ENCODE results near the gene DNAI2. TPM values are rescaled to one million over a fixed set of nuclear protein-coding genes. Genes with fewer than 3 reads are reported as not detected.

Gene DNAI2
- total and polyA plus RNA-seq, 4 donors: 0.69 to 7.4 (median 5.9) TPM

DNA sequence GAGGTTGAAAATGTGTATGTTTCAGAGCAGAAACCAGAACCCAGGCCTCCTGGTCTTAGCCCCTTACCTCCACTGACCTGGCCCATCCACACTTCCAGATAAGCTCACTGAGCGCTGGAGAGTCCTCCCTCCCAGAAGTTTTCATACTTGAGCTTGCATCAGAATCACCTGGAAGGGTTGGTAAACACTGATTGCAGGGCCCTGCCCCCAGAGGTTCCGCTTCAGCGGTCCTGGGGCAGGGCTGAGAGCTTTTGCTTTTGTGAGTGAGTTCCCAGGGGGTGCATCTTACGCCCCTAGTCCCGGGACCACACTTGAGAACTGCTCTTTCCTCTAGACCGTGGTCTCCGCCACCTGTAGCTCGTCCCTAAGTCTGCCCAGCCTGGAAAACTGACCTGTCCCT lies 40.1 kb upstream of the DNAI2 start:
- 78% methylated on average over 8 of the region's 8 CpGs for WGBS (ENCODE audit: insufficient coverage)

GRCh38 chr17:74234486-74234885 lies 39.5 kb upstream of the DNAI2 start:
- H3K4me1 ChIP-seq (ENCODE audit: control insufficient read depth, insufficient read depth, low read length): peaks cover 47% of the 10 kb centered on the region
- WGBS (ENCODE audit: insufficient coverage): no CpG with 5 or more reads among the region's 1 CpG
- no peak overlapping the region for H3K4me3 ChIP-seq (ENCODE audit: low read depth, low read length)
- no peaks in the 10 kb centered on the region for H3K9me3 ChIP-seq (ENCODE audit: control insufficient read depth, insufficient read depth, low read length)
- H3K36me3 ChIP-seq (ENCODE audit: control insufficient read depth, insufficient read depth, low read length): peaks cover 68% of the 10 kb centered on the region
- H3K27ac ChIP-seq (ENCODE audit: low read depth, low read length): peak overlapping the region; percentile 79
- no peaks in the 10 kb centered on the region for H3K27me3 ChIP-seq (ENCODE audit: control insufficient read depth, insufficient read depth, low read length)
- DNase-seq (ENCODE audit: low read depth in 4 of 6, low spot score in 6 of 6): no peak

More for the DNA sequence above, 40.1 kb upstream of the DNAI2 start:
- H3K27me3 ChIP-seq (ENCODE audit: control insufficient read depth, insufficient read depth, low read length): no peaks in the 10 kb centered on the region
- H3K36me3 ChIP-seq (ENCODE audit: control insufficient read depth, insufficient read depth, low read length): peaks cover 63% of the 10 kb centered on the region
- no peaks in the 10 kb centered on the region for H3K9me3 ChIP-seq (ENCODE audit: control insufficient read depth, insufficient read depth, low read length)
- peaks cover 42% of the 10 kb centered on the region for H3K4me1 ChIP-seq (ENCODE audit: control insufficient read depth, insufficient read depth, low read length)
- peak overlapping the region; percentile 57 for H3K27ac ChIP-seq (ENCODE audit: low read depth, low read length)
- no peak for DNase-seq (ENCODE audit: low read depth in 4 of 6, low spot score in 6 of 6)
- H3K4me3 ChIP-seq (ENCODE audit: low read depth, low read length): no peak overlapping the region

- H3K27me3 ChIP-seq (ENCODE audit: control insufficient read depth, insufficient read depth, low read length): no peaks in the 10 kb centered on the region
- DNase-seq (ENCODE audit: low read depth in 4 of 6, low spot score in 6 of 6): peak in 2 of 6 donors; percentile 45 to 55
- peak overlapping the region; percentile 9 for H3K4me3 ChIP-seq (ENCODE audit: low read depth, low read length)
- WGBS (ENCODE audit: insufficient coverage): 21% methylated on average over 19 of the region's 19 CpGs
- H3K27ac ChIP-seq (ENCODE audit: low read depth, low read length): peak overlapping the region; percentile 79
- no peaks in the 10 kb centered on the region for H3K9me3 ChIP-seq (ENCODE audit: control insufficient read depth, insufficient read depth, low read length)
- peaks cover 69% of the 10 kb centered on the region for H3K36me3 ChIP-seq (ENCODE audit: control insufficient read depth, insufficient read depth, low read length)
- H3K4me1 ChIP-seq (ENCODE audit: control insufficient read depth, insufficient read depth, low read length): peaks cover 52% of the 10 kb centered on the region
Measured at GRCh38 chr17:74235040-74235581, 38.9 kb upstream of the DNAI2 start.

DNA sequence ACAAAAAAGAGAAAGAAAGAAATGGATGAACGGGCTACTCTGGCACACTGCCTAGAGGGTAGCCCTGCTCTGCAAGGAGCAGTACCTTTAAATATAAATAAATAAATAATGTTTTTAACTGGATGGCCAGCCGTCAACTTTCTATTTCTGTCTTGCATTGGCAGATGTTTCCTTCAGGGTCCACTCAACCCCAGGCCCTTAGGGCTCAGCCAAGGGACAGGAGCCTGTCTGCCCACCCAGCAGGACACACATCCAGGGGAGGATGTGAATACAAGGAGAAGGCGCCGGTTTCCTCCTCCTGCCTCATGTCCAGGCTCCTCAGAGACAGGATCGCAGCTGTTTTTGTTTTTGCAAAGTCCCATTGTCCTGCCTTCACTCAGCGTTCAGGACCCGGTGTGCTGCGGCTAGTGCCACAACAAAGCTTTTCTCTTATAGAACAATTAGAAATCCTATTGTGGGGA lies 38.1 kb upstream of the DNAI2 start:
- no peaks in the 10 kb centered on the region for H3K27me3 ChIP-seq (ENCODE audit: control insufficient read depth, insufficient read depth, low read length)
- peaks cover 61% of the 10 kb centered on the region for H3K36me3 ChIP-seq (ENCODE audit: control insufficient read depth, insufficient read depth, low read length)
- peak in 1 of 6 donors; percentile 32 for DNase-seq (ENCODE audit: low read depth in 4 of 6, low spot score in 6 of 6)
- H3K4me3 ChIP-seq (ENCODE audit: low read depth, low read length): no peak overlapping the region
- peak overlapping the region; percentile 0 for H3K27ac ChIP-seq (ENCODE audit: low read depth, low read length)
- H3K4me1 ChIP-seq (ENCODE audit: control insufficient read depth, insufficient read depth, low read length): peaks cover 60% of the 10 kb centered on the region
- no peaks in the 10 kb centered on the region for H3K9me3 ChIP-seq (ENCODE audit: control insufficient read depth, insufficient read depth, low read length)
- WGBS (ENCODE audit: insufficient coverage): 40% methylated on average over 2 of the region's 8 CpGs

DNA sequence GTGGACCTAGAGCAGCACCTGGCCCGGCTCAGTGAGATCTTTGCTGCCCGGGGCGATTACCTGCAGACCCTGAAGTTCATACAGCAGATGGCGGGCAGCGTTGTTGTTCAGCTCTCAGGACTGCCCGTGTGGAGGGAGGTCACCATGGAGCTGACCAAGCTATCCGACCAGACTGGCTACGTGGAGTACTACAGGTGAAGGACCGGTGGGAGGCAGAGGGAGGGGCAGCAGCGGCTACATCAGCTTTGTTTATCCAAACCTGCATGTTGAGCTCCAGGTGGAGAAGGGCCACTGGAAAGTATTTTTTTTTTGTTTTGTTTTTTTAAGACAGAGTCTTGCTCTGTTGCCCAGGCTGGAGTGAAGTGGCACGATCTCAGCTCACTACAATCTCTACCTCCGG lies 36.7 kb upstream of the DNAI2 start:
- WGBS (ENCODE audit: insufficient coverage): 92% methylated on average over 10 of the region's 12 CpGs
- Histone ChIP-seq H3K27ac (ENCODE audit: low read depth, low read length) (no peak overlapping the region), H3K27me3 (ENCODE audit: control insufficient read depth, insufficient read depth, low read length) (no peaks in the 10 kb centered on the region), H3K9me3 (ENCODE audit: control insufficient read depth, insufficient read depth, low read length) (no peaks in the 10 kb centered on the region), H3K36me3 (ENCODE audit: control insufficient read depth, insufficient read depth, low read length) (peaks cover 47% of the 10 kb centered on the region), H3K4me1 (ENCODE audit: control insufficient read depth, insufficient read depth, low read length) (peaks cover 74% of the 10 kb centered on the region), H3K4me3 (ENCODE audit: low read depth, low read length) (no peak overlapping the region)
- no peak for DNase-seq (ENCODE audit: low read depth in 4 of 6, low spot score in 6 of 6)

DNA sequence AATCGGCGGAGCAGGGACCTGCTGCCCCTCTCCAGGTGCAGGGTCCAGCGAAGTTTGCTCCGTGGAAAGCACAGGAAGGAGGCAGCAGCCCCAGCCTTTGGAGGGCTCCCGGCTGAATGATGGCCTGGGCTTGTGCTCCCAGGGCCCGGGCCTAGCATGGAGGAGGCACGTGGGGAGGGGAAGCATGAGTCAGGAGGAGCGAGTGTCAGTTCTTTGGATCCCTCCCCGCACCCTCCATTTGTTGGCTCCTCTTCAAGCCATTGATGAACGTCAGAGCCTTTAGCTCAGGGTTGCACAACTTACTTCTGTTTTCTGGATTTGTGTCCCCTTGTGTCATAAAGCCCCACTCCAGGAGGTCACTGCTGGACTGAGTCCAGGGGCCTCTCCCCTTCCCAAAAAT lies 34.9 kb upstream of the DNAI2 start:
- Histone ChIP-seq H3K9me3 (ENCODE audit: control insufficient read depth, insufficient read depth, low read length) (no peaks in the 10 kb centered on the region), H3K36me3 (ENCODE audit: control insufficient read depth, insufficient read depth, low read length) (peaks cover 42% of the 10 kb centered on the region), H3K4me1 (ENCODE audit: control insufficient read depth, insufficient read depth, low read length) (peaks cover 75% of the 10 kb centered on the region), H3K4me3 (ENCODE audit: low read depth, low read length) (no peak overlapping the region), H3K27ac (ENCODE audit: low read depth, low read length) (no peak overlapping the region), H3K27me3 (ENCODE audit: control insufficient read depth, insufficient read depth, low read length) (no peaks in the 10 kb centered on the region)
- no peak for DNase-seq (ENCODE audit: low read depth in 4 of 6, low spot score in 6 of 6)
- 75% methylated on average over 7 of the region's 10 CpGs for WGBS (ENCODE audit: insufficient coverage)

DNA sequence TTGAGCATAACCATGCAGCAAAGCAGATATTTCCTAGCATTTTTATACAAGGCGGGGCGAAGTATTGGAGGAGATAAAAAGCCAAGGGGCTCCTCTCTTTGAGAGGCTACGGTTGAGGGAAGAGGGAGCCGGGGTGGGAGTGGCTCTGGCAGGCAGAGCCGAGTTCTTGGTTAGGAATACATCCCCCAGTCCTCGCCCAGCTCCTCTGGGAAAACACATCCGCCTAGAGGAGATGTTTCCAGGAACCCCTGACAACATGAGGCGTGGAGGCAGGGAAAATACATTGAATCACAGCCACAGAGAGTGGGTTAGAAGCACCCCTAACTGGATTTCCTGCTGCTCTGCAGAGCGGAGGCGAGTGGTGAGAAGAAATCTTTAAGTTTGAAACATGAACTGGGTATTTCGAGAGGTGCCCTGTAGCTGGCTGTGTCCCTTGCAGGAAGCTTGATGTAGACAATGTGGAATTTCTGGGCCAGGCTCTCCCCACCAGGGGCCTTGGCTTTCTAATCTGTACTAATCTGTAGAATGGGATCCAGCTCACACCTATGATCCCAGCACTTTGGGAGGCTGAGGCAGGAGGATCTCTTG lies 33.3 kb upstream of the DNAI2 start:
- no peaks in the 10 kb centered on the region for H3K27me3 ChIP-seq (ENCODE audit: control insufficient read depth, insufficient read depth, low read length)
- no peak overlapping the region for H3K4me3 ChIP-seq (ENCODE audit: low read depth, low read length)
- peaks cover 42% of the 10 kb centered on the region for H3K36me3 ChIP-seq (ENCODE audit: control insufficient read depth, insufficient read depth, low read length)
- H3K4me1 ChIP-seq (ENCODE audit: control insufficient read depth, insufficient read depth, low read length): peaks cover 81% of the 10 kb centered on the region
- WGBS (ENCODE audit: insufficient coverage): 38% methylated on average over 7 of the region's 11 CpGs
- H3K9me3 ChIP-seq (ENCODE audit: control insufficient read depth, insufficient read depth, low read length): no peaks in the 10 kb centered on the region
- peak overlapping the region; percentile 82 for H3K27ac ChIP-seq (ENCODE audit: low read depth, low read length)
- DNase-seq (ENCODE audit: low read depth in 4 of 6, low spot score in 6 of 6): peak in 3 of 6 donors; percentile 48 to 85 (median 76)

- no peaks in the 10 kb centered on the region for H3K9me3 ChIP-seq (ENCODE audit: control insufficient read depth, insufficient read depth, low read length)
- H3K27me3 ChIP-seq (ENCODE audit: control insufficient read depth, insufficient read depth, low read length): no peaks in the 10 kb centered on the region
- DNase-seq (ENCODE audit: low read depth in 4 of 6, low spot score in 6 of 6): peak in 4 of 6 donors; percentile 31 to 84 (median 68)
- peak overlapping the region; percentile 82 for H3K27ac ChIP-seq (ENCODE audit: low read depth, low read length)
- no peak overlapping the region for H3K4me3 ChIP-seq (ENCODE audit: low read depth, low read length)
- H3K36me3 ChIP-seq (ENCODE audit: control insufficient read depth, insufficient read depth, low read length): peaks cover 42% of the 10 kb centered on the region
- WGBS (ENCODE audit: insufficient coverage): 31% methylated on average over 6 of the region's 10 CpGs
- peaks cover 82% of the 10 kb centered on the region for H3K4me1 ChIP-seq (ENCODE audit: control insufficient read depth, insufficient read depth, low read length)
Measured at GRCh38 chr17:74241431-74241830, 32.6 kb upstream of the DNAI2 start.

- peaks cover 79% of the 10 kb centered on the region for H3K4me1 ChIP-seq (ENCODE audit: control insufficient read depth, insufficient read depth, low read length)
- DNase-seq (ENCODE audit: low read depth in 4 of 6, low spot score in 6 of 6): no peak
- no peak overlapping the region for H3K4me3 ChIP-seq (ENCODE audit: low read depth, low read length)
- no peaks in the 10 kb centered on the region for H3K27me3 ChIP-seq (ENCODE audit: control insufficient read depth, insufficient read depth, low read length)
- WGBS (ENCODE audit: insufficient coverage): no CpG with 5 or more reads among the region's 2 CpGs
- no peaks in the 10 kb centered on the region for H3K9me3 ChIP-seq (ENCODE audit: control insufficient read depth, insufficient read depth, low read length)
- peak overlapping the region; percentile 82 for H3K27ac ChIP-seq (ENCODE audit: low read depth, low read length)
- peaks cover 38% of the 10 kb centered on the region for H3K36me3 ChIP-seq (ENCODE audit: control insufficient read depth, insufficient read depth, low read length)
Measured at GRCh38 chr17:74241847-74242246, 32.2 kb upstream of the DNAI2 start.

Measured in spinal cord (tissue), 10 donors.